Putamen (tissue), 1 donor: ENCODE results near the gene ERBIN.
"Not testable (repeated sequence)": the region's sequence is repeated elsewhere in the genome, so short reads cannot be mapped to it uniquely, and the experiment has no call there.

Experiments used
- DNase-seq: peaks from one replicate; pipeline ENCODE4 v3.0.0-alpha.2; 2016; ENCODE audit warnings: low spot score

Gene ERBIN

GRCh38 chr5:65926276-65926783 lies at the start of gene ERBIN:
ERBIN (plus strand) TSS chr5:65926575; CDS start chr5:65992719, 66,144 bp downstream.
- DNase-seq = peak; percentile 54

GRCh38 chr5:65876970-65877369 lies 49.4 kb upstream of the ERBIN start:
- no peak for DNase-seq

GRCh38 chr5:65879668-65880256 lies 46.6 kb upstream of the ERBIN start:
- not testable (repeated sequence) for DNase-seq

GRCh38 chr5:65880496-65881072 lies 45.8 kb upstream of the ERBIN start:
- DNase-seq = no peak

- no peak for DNase-seq
Measured at GRCh38 chr5:65882278-65882677, 44.1 kb upstream of the ERBIN start.

- peak; percentile 76 for DNase-seq
Measured at GRCh38 chr5:65883461-65883860, 42.9 kb upstream of the ERBIN start.

GRCh38 chr5:65886387-65886786 lies 40.0 kb upstream of the ERBIN start:
- DNase-seq = no peak

- not testable (repeated sequence) for DNase-seq
Measured at GRCh38 chr5:65892024-65892423, 34.4 kb upstream of the ERBIN start.

GRCh38 chr5:65892801-65893200 lies 33.6 kb upstream of the ERBIN start:
- no peak for DNase-seq

- no peak for DNase-seq
Measured at GRCh38 chr5:65893749-65894430, 32.5 kb upstream of the ERBIN start.

- DNase-seq = no peak
Measured at GRCh38 chr5:65895891-65896290, 30.5 kb upstream of the ERBIN start.

- DNase-seq = no peak
Measured at GRCh38 chr5:65900746-65901145, 25.6 kb upstream of the ERBIN start.

GRCh38 chr5:65902104-65902503 lies 24.3 kb upstream of the ERBIN start:
- no peak for DNase-seq

GRCh38 chr5:65903581-65903980 lies 22.8 kb upstream of the ERBIN start:
- DNase-seq = no peak

GRCh38 chr5:65906256-65906655 lies 20.1 kb upstream of the ERBIN start:
- no peak for DNase-seq

GRCh38 chr5:65907135-65907534 lies 19.2 kb upstream of the ERBIN start:
- DNase-seq = no peak

GRCh38 chr5:65910711-65911110 lies 15.7 kb upstream of the ERBIN start:
- DNase-seq = no peak

GRCh38 chr5:65912311-65912710 lies 14.1 kb upstream of the ERBIN start:
- DNase-seq = no peak

- DNase-seq = no peak
Measured at GRCh38 chr5:65913519-65913918, 12.9 kb upstream of the ERBIN start.

- no peak for DNase-seq
Measured at GRCh38 chr5:65914641-65915196, 11.7 kb upstream of the ERBIN start.

GRCh38 chr5:65915661-65916060 lies 10.7 kb upstream of the ERBIN start:
- not testable (repeated sequence) for DNase-seq

GRCh38 chr5:65916066-65916465 lies 10.3 kb upstream of the ERBIN start:
- DNase-seq = no peak

GRCh38 chr5:65916636-65917035 lies 9.7 kb upstream of the ERBIN start:
- no peak for DNase-seq
